GM12864 (cell line): ENCODE measurements around the gene RNF8.

ENCODE experiments used
- DNase-seq: peaks from one replicate; pipeline ENCODE4 v3.0.0-alpha.2; 2011; ENCODE audit warnings: low read depth
- H3K4me3 ChIP-seq: 2 replicates; pipeline ENCODE4 v1.5.1; 2011; ENCODE audit warnings: mild to moderate bottlenecking, low read depth, low read length, control low read depth
- CTCF ChIP-seq: IDR thresholded peaks from 2 replicates; pipeline ENCODE4 v1.5.1; 2011; ENCODE audit warnings: low read depth, mild to moderate bottlenecking, moderate library complexity, low read length, control low read depth, inconsistent platforms; ENCODE audit errors: missing control alignments

Gene RNF8

GRCh38 chr6:37388578-37388977 lies 34.8 kb downstream of the RNF8 start:
- no peak for TF ChIP-seq CTCF
- DNase-seq: no peak
- H3K4me3 ChIP-seq: no peak overlapping the region

- no peak for TF ChIP-seq CTCF
- no peak for DNase-seq
- no peak overlapping the region for H3K4me3 ChIP-seq
Measured at GRCh38 chr6:37389857-37390256, 36.1 kb downstream of the RNF8 start.

GRCh38 chr6:37391120-37391519 lies 37.3 kb downstream of the RNF8 start:
- no peak overlapping the region for H3K4me3 ChIP-seq

GRCh38 chr6:37392821-37393220 lies 39.0 kb downstream of the RNF8 start:
- no peak for TF ChIP-seq CTCF
- DNase-seq: no peak

More at GRCh38 chr6:37391120-37391519, 37.3 kb downstream of the RNF8 start:
- no peak for DNase-seq
- no peak for TF ChIP-seq CTCF

GRCh38 chr6:37393381-37393929 lies 39.7 kb downstream of the RNF8 start:
- TF ChIP-seq CTCF: no peak

More at GRCh38 chr6:37392821-37393220, 39.0 kb downstream of the RNF8 start:
- no peak overlapping the region for H3K4me3 ChIP-seq

GRCh38 chr6:37396571-37397180 lies 42.9 kb downstream of the RNF8 start:
- no peak for TF ChIP-seq CTCF
- DNase-seq: no peak

More at GRCh38 chr6:37393381-37393929, 39.7 kb downstream of the RNF8 start:
- no peak for DNase-seq
- H3K4me3 ChIP-seq: no peak overlapping the region

GRCh38 chr6:37399131-37399530 lies 45.3 kb downstream of the RNF8 start:
- no peak for DNase-seq
- H3K4me3 ChIP-seq: no peak overlapping the region
- TF ChIP-seq CTCF: no peak

More at GRCh38 chr6:37396571-37397180, 42.9 kb downstream of the RNF8 start:
- no peak overlapping the region for H3K4me3 ChIP-seq
